ENCODE measurements around the gene STRN. TPM values are rescaled to one million over a fixed set of nuclear protein-coding genes. Genes with fewer than 3 reads are reported as not detected.
A peak's percentile ranks its signal among the peaks of the same experiment; 100 is the strongest.
"Not testable (repeated sequence)": the region's sequence is repeated elsewhere in the genome, so short reads cannot be mapped to it uniquely, and the experiment has no call there.

Gene STRN
- total RNA-seq, 4 donors from 2014 or later: 14.9 to 18.5 (median 16.1) TPM

DNA sequence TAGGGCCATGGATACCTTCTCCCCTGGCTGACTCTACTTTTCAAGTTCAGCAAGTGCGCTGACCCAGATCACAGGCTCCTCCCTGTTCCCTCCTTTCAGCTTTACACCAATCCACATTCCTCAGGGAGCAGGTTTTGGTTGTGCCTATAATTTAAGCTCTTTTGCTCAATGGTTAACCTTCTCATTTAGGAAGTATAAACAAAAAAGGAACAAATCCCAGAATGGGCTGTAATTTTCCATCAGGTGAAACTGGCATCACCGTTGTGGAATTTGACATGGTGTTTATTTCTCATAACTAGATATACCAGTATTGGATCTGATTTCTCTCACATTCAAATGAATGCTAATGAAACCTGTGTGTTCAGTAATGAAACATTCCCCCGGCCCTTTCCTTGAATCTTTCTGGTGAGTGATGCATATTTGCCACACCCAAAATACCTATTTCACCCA is 13.6 kb downstream of the STRN start:
- Histone ChIP-seq H3K36me3 (no peaks in the 10 kb centered on the region), H3K27ac (no peak overlapping the region), H3K4me1 (peaks cover 7 to 10% of the 10 kb centered on the region in 2 donors), H3K27me3 (no peaks in the 10 kb centered on the region), H3K9me3 (no peaks in the 10 kb centered on the region), H3K4me3 (replicated peaks in 1 of 3) (no peak overlapping the region)
- intact Hi-C loops (cut with DNase I): no loop called here
- DNase-seq: peak in 1 of 2 donors; percentile 37
- no peak for TF ChIP-seq POLR2A (IDR thresholded peaks at IDR 0.05)
- TF ChIP-seq, protein P1, sequence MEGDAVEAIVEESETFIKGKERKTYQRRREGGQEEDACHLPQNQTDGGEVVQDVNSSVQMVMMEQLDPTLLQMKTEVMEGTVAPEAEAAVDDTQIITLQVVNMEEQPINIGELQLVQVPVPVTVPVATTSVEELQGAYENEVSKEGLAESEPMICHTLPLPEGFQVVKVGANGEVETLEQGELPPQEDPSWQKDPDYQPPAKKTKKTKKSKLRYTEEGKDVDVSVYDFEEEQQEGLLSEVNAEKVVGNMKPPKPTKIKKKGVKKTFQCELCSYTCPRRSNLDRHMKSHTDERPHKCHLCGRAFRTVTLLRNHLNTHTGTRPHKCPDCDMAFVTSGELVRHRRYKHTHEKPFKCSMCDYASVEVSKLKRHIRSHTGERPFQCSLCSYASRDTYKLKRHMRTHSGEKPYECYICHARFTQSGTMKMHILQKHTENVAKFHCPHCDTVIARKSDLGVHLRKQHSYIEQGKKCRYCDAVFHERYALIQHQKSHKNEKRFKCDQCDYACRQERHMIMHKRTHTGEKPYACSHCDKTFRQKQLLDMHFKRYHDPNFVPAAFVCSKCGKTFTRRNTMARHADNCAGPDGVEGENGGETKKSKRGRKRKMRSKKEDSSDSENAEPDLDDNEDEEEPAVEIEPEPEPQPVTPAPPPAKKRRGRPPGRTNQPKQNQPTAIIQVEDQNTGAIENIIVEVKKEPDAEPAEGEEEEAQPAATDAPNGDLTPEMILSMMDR (IDR thresholded peaks at IDR 0.05): no peak
- WGBS, 2 donors: 93 to 96% methylated on average over 3 of the region's 3 CpGs

DNA sequence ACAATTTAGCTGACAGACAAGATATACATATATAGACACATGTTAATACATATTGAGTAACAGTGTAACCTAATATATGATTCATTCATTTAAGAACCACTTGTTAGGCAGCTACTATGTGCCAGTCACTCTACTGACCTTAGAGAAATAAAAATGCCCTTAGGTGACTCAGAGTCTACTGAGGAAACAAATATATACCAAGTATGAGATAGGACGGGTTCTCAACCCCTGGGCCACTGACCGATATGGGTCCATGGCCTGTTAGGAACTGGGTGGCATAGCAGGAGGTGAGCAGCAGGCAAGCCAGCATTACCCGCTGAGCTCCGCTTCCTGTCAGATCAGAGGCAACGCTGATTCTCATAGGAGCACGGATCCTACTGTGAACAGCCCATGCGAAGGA is 14.8 kb downstream of the STRN start:
- no peaks in the 10 kb centered on the region for H3K36me3 ChIP-seq
- no peak overlapping the region for H3K4me3 ChIP-seq (replicated peaks in 1 of 3)

GRCh38 chr2:36951027-36951518 is 15.3 kb downstream of the STRN start:
- intact Hi-C loops (cut with DNase I): no loop called here
- Histone ChIP-seq H3K36me3 (no peaks in the 10 kb centered on the region), H3K4me1 (peaks cover 7 to 10% of the 10 kb centered on the region in 2 donors), H3K27me3 (no peaks in the 10 kb centered on the region), H3K4me3 (replicated peaks in 1 of 3) (no peak overlapping the region), H3K9me3 (no peaks in the 10 kb centered on the region), H3K27ac (no peak overlapping the region)
- WGBS, 2 donors: 92 to 97% methylated on average over 2 of the region's 2 CpGs
- DNase-seq: no peak
- TF ChIP-seq POLR2A (IDR thresholded peaks at IDR 0.05): no peak
- TF ChIP-seq, protein P1 (IDR thresholded peaks at IDR 0.05): no peak

More for the DNA sequence above, 14.8 kb downstream of the STRN start:
- TF ChIP-seq, protein P1 (IDR thresholded peaks at IDR 0.05): no peak
- no peak for TF ChIP-seq POLR2A (IDR thresholded peaks at IDR 0.05)
- WGBS, 2 donors: 89 to 97% methylated on average over 7 of the region's 7 CpGs
- Histone ChIP-seq H3K4me1 (peaks cover 7 to 10% of the 10 kb centered on the region in 2 donors), H3K9me3 (no peaks in the 10 kb centered on the region), H3K27ac (no peak overlapping the region), H3K27me3 (no peaks in the 10 kb centered on the region)
- no peak for DNase-seq
- intact Hi-C loops (cut with DNase I): no loop called here

DNA sequence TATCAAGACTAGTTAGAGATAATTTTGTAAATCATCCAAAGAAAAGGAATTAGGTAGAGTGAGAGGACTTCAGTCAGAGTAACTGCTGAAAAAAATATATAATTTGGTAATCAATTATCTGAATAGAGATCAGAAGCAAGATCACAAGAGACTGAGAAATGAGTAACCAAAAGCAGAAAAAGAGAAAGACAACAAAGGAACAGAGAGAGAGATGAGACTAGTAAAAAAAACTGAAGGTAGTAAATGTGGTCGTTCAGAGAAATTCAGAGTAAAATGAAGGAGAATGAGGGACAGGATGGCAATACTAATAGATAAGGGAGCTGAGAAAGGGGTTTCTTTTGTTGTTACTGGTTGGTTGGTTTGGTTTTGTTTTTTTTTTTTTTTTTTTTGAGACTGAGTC is 16.5 kb downstream of the STRN start:
- TF ChIP-seq, protein P1 (IDR thresholded peaks at IDR 0.05): no peak
- TF ChIP-seq POLR2A (IDR thresholded peaks at IDR 0.05): no peak
- intact Hi-C loops (cut with DNase I): no loop called here
- no peak overlapping the region for H3K27ac ChIP-seq
- no peaks in the 10 kb centered on the region for H3K36me3 ChIP-seq
- H3K4me1 ChIP-seq: peaks cover 7 to 10% of the 10 kb centered on the region in 2 donors
- no peaks in the 10 kb centered on the region for H3K9me3 ChIP-seq
- DNase-seq: no peak
- H3K4me3 ChIP-seq (replicated peaks in 1 of 3): no peak overlapping the region
- no peaks in the 10 kb centered on the region for H3K27me3 ChIP-seq
- 82% methylated on average over 1 of the region's 1 CpG for WGBS, 2 donors

- 92 to 97% methylated on average over 10 of the region's 10 CpGs for WGBS, 2 donors
- H3K9me3 ChIP-seq; DNase-seq; H3K27ac ChIP-seq; intact Hi-C loops (cut with DNase I); H3K27me3 ChIP-seq; H3K36me3 ChIP-seq; H3K4me3 ChIP-seq (replicated peaks in 1 of 3); H3K4me1 ChIP-seq: not testable (repeated sequence)
Observed at GRCh38 chr2:36945240-36945639, 21.1 kb downstream of the STRN start.

Data from thyroid gland (tissue), 4 donors.